Bronchial epithelial cell (primary cell): ENCODE results near the gene SLC2A9. TPM values are rescaled to one million over a fixed set of nuclear protein-coding genes. Genes with fewer than 3 reads are reported as not detected.

Experiments
- DNase-seq: peaks from one replicate; pipeline ENCODE4 v3.0.0-alpha.2; 2010; ENCODE audit warnings: low read depth
- FAIRE-seq: peaks from 2 replicates; lab custom pipeline; 2011; peaks lifted over from hg19 to GRCh38; lab: Jason Lieb, UNC
- H3K27me3 ChIP-seq: 2 replicates; pipeline ENCODE4 v1.5.1; 2011; ENCODE audit warnings: low read length; ENCODE audit not compliant: control insufficient read depth, insufficient read depth
- H3K36me3 ChIP-seq: 2 replicates; pipeline ENCODE4 v1.5.1; 2011; ENCODE audit warnings: low read length; ENCODE audit not compliant: control insufficient read depth, insufficient read depth
- H3K4me3 ChIP-seq: 2 replicates; pipeline ENCODE4 v1.5.1; 2011; ENCODE audit warnings: mild to moderate bottlenecking, low read depth, low read length, control low read depth
- total RNA-seq: library from RNA; depleted of rRNA; stranded (reverse); fragments of >200 nt; gene quantifications from 2 replicates; pipeline ENCODE4 v1.2.1, GENCODE V29; 2014
- TF ChIP-seq, protein P1 (sequence below): IDR thresholded peaks from 2 replicates; pipeline ENCODE4 v1.5.1; 2011; ENCODE audit warnings: mild to moderate bottlenecking, moderate library complexity, low read length, control low read depth, inconsistent platforms; ENCODE audit not compliant: insufficient read depth, severe bottlenecking

SLC2A9 gene
- total RNA-seq, 1 donor from 2014 or later: 29.7 TPM

DNA sequence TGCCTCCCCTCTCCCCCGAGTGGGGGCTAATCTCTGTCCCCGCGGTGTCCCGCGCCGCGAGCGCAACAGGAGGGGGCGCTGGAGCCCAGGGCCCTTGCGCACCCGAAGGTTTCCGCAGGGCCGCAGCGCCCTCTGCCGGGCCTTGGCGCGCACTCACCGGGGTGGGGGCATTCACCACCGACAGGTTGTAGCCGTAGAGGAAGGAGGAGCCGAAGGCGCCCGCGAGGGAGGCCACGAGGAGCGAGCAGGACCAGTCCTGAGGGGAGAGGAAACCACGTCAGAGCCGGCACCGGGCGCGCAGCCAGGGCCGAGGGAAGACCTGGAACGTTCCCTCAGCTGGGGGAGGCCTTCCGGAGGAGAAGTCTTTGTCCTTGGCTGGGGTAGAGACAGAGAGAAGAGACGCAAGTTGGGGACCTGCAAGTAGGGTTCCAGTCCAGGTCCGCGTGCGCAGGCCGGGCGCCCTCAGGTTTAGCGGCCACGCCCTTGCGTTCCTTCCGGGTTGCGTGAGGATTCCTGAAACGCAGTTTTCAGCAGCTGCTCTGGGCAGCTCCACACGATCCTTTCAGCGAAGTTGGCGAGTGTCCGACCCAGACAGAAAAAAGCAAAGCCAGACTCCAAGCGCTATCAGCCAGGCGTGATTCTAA lies 2.4 kb downstream of the SLC2A9 start:
- Histone ChIP-seq H3K36me3 (peaks cover 7% of the 10 kb centered on the region), H3K27me3 (no peaks in the 10 kb centered on the region), H3K4me3 (peak overlapping the region; percentile 41)
- TF ChIP-seq, protein P1, sequence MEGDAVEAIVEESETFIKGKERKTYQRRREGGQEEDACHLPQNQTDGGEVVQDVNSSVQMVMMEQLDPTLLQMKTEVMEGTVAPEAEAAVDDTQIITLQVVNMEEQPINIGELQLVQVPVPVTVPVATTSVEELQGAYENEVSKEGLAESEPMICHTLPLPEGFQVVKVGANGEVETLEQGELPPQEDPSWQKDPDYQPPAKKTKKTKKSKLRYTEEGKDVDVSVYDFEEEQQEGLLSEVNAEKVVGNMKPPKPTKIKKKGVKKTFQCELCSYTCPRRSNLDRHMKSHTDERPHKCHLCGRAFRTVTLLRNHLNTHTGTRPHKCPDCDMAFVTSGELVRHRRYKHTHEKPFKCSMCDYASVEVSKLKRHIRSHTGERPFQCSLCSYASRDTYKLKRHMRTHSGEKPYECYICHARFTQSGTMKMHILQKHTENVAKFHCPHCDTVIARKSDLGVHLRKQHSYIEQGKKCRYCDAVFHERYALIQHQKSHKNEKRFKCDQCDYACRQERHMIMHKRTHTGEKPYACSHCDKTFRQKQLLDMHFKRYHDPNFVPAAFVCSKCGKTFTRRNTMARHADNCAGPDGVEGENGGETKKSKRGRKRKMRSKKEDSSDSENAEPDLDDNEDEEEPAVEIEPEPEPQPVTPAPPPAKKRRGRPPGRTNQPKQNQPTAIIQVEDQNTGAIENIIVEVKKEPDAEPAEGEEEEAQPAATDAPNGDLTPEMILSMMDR: peak; percentile 99
- DNase-seq (peak; percentile 89), FAIRE-seq (no peak)

DNA sequence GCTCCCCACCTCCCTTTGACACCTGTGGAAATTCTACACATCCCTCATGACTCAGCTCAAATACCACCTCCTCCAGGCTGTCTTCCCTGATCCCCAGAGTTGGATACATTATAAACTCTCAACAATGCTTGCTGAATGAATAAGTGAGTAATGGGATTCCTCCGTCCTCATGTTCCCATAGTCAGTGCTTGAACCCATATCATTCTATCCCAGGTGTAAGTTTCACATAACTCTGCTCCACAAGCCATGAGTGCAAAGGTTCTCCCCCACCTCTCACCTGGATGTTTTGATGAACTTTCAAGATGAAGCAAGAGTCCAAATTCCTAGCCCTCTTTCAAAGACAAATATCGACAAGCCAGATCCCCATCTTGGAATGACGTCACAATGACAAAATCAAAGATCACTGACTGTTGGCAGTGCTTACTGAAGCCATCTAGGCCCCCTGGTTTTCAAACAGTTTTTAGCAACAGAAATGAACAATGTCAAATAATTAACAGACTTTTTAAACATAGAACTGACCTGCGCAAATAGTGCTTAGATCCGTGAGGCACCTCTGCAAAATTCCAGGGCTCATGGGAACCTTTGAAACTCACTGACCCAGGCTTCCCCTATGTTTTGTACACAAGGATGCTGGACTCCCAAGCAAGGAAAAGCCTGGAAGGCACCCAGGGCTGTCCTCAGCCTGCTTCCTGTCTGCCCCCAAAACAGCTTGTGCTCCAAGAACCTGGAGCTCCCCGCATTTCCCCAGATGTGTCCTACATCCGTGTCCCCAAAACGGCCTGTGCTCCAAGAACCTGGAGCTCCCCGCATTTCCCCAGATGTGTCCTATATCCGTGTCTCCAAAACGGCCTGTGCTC lies 4.0 kb downstream of the SLC2A9 start:
- no peak for FAIRE-seq

DNA sequence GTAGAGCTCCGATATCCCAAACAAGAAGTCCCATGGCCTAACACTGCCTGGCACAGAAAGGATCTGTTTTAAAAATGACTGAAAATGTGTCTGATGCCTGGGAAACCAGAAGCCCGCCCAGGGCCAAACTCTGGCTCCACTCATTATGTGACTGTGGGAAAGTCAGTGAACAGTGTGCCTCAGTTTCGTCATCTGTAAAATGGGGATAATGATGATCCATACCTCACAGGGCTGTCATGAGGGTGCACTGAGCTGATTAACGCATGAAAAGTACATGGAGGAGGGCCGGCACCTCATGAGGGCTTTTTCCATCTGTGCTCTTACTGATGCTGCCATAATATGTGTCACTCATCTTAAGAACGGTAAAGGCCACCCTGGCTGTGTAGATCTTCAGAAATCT lies 5.1 kb downstream of the SLC2A9 start:
- Histone ChIP-seq H3K4me3 (no peak overlapping the region), H3K27me3 (no peaks in the 10 kb centered on the region), H3K36me3 (peaks cover 13% of the 10 kb centered on the region)
- TF ChIP-seq, protein P1: no peak
- DNase-seq: no peak
- no peak for FAIRE-seq

More for the DNA sequence above, 4.0 kb downstream of the SLC2A9 start:
- no peak overlapping the region for H3K4me3 ChIP-seq
- peaks cover 13% of the 10 kb centered on the region for H3K36me3 ChIP-seq
- H3K27me3 ChIP-seq: no peaks in the 10 kb centered on the region
- TF ChIP-seq, protein P1: no peak
- no peak for DNase-seq

GRCh38 chr4:10015140-10015753 lies 6.0 kb downstream of the SLC2A9 start:
- DNase-seq: peak; percentile 53
- FAIRE-seq: peak; percentile 58
- TF ChIP-seq, protein P1: peak; percentile 66
- Histone ChIP-seq H3K27me3 (no peaks in the 10 kb centered on the region), H3K36me3 (peaks cover 13% of the 10 kb centered on the region), H3K4me3 (no peak overlapping the region)

- TF ChIP-seq, protein P1: peak; percentile 83
- FAIRE-seq (no peak), DNase-seq (peak; percentile 57)
- H3K4me3 ChIP-seq: no peak overlapping the region
- H3K27me3 ChIP-seq: no peaks in the 10 kb centered on the region
- peaks cover 14% of the 10 kb centered on the region for H3K36me3 ChIP-seq
Observed at GRCh38 chr4:10013722-10014121, 7.6 kb downstream of the SLC2A9 start.
